Mesenchymal stem cell (in vitro differentiated cells and primary cell): ENCODE data around the gene FTO.
"Not testable (repeated sequence)": the region's sequence is repeated elsewhere in the genome, so short reads cannot be mapped to it uniquely, and the experiment has no call there.

ENCODE experiments used
- DNase-seq: peaks from one replicate; pipeline ENCODE4 v3.0.0-alpha.2; 2013
- H2AFZ ChIP-seq: one replicate; pipeline ENCODE4 v1.6.1; 2013; ENCODE audit warnings: low read depth, mild to moderate bottlenecking, control low read depth, inconsistent platforms, low read length, moderate library complexity
- H2AK5ac ChIP-seq: 2 replicates; pipeline ENCODE4 v1.6.1; 2013; ENCODE audit warnings: low read length, moderate library complexity, mild to moderate bottlenecking, inconsistent platforms; ENCODE audit not compliant: severe bottlenecking
- H2BK120ac ChIP-seq: one replicate; pipeline ENCODE4 v1.6.1; 2013; ENCODE audit warnings: low read depth, mild to moderate bottlenecking, inconsistent platforms, low read length, moderate library complexity
- H2BK12ac ChIP-seq, 2 experiments: one replicate each; pipeline ENCODE4 v1.6.1; 2013; ENCODE audit warnings: inconsistent platforms in 2 of 2, low read length in 2 of 2, mild to moderate bottlenecking in 2 of 2, moderate library complexity in 2 of 2, control low read depth in 1 of 2
- H2BK15ac ChIP-seq: one replicate; pipeline ENCODE4 v1.6.1; 2013; ENCODE audit warnings: mild to moderate bottlenecking, low read depth, inconsistent platforms; ENCODE audit not compliant: poor library complexity, severe bottlenecking
- H2BK5ac ChIP-seq: 2 replicates; pipeline ENCODE4 v1.6.1; 2013; ENCODE audit warnings: low read depth, mild to moderate bottlenecking, low read length, control low read depth, inconsistent platforms; ENCODE audit not compliant: poor library complexity, severe bottlenecking
- H3K14ac ChIP-seq, 2 experiments: one replicate each; pipeline ENCODE4 v1.6.1; 2013; ENCODE audit warnings: inconsistent platforms in 2 of 2, low read length in 2 of 2, control low read depth in 1 of 2, mild to moderate bottlenecking in 1 of 2, moderate library complexity in 1 of 2
- H3K18ac ChIP-seq, 2 experiments: one replicate each; pipeline ENCODE4 v1.6.1; 2013; ENCODE audit warnings: inconsistent platforms in 2 of 2, low read length in 2 of 2, control low read depth in 1 of 2, low read depth in 1 of 2, mild to moderate bottlenecking in 1 of 2
- H3K23ac ChIP-seq, 2 experiments: one replicate each; pipeline ENCODE4 v1.6.1; 2013; ENCODE audit warnings: inconsistent platforms in 2 of 2, low read length in 2 of 2, mild to moderate bottlenecking in 2 of 2, moderate library complexity in 2 of 2, control low read depth in 1 of 2
- H3K27ac ChIP-seq: 2 replicates; pipeline ENCODE4 v1.5.1; 2013; ENCODE audit warnings: mild to moderate bottlenecking, moderate library complexity, low read length, control low read depth, inconsistent platforms; ENCODE audit not compliant: poor library complexity, severe bottlenecking
- H3K27me3 ChIP-seq, 2 experiments: 2 replicates each; pipeline versions ENCODE4 v1.6.1 to v1.7.0; 2013; ENCODE audit warnings: low read length in 2 of 2, mild to moderate bottlenecking in 2 of 2, moderate library complexity in 2 of 2, control low read depth in 1 of 2, inconsistent platforms in 1 of 2; ENCODE audit not compliant: control insufficient read depth in 1 of 2, insufficient read depth in 1 of 2
- H3K36me3 ChIP-seq, 2 experiments: 2 replicates each; pipeline versions ENCODE4 v1.6.1 to v1.7.0; 2013; ENCODE audit warnings: low read length in 2 of 2, control low read depth in 1 of 2, inconsistent platforms in 1 of 2, low read depth in 1 of 2, mild to moderate bottlenecking in 1 of 2; ENCODE audit not compliant: insufficient read depth in 2 of 2, control insufficient read depth in 1 of 2
- H3K4ac ChIP-seq, 2 experiments: one replicate each; pipeline ENCODE4 v1.6.1; 2013; ENCODE audit warnings: inconsistent platforms in 2 of 2, low read length in 2 of 2, mild to moderate bottlenecking in 2 of 2, moderate library complexity in 2 of 2, control low read depth in 1 of 2, low read depth in 1 of 2
- H3K4me1 ChIP-seq: 2 replicates; pipeline ENCODE4 v1.6.1; 2013; ENCODE audit warnings: low read depth, low read length, control low read depth; ENCODE audit not compliant: control insufficient read depth, insufficient read depth
- H3K4me2 ChIP-seq: 2 replicates; pipeline ENCODE4 v1.6.1; 2013; ENCODE audit warnings: low read length, mild to moderate bottlenecking, inconsistent platforms; ENCODE audit not compliant: poor library complexity, severe bottlenecking
- H3K4me3 ChIP-seq, 2 experiments: 2 replicates each; pipeline versions ENCODE4 v1.5.1 to v1.7.0; 2013; ENCODE audit warnings: low read length in 2 of 2, mild to moderate bottlenecking in 2 of 2, control low read depth in 1 of 2, low read depth in 1 of 2; ENCODE audit not compliant: insufficient read depth in 1 of 2
- H3K79me1 ChIP-seq: replicated peaks from 2 replicates; pipeline ENCODE4 v1.6.1; 2013; ENCODE audit warnings: mild to moderate bottlenecking, control low read depth, low read length, inconsistent platforms; ENCODE audit not compliant: poor library complexity, severe bottlenecking
- H3K9ac ChIP-seq: 2 replicates; pipeline ENCODE4 v1.7.0; 2013; ENCODE audit warnings: mild to moderate bottlenecking, low read length, moderate library complexity
- H3K9me3 ChIP-seq: 2 replicates; pipeline ENCODE4 v1.7.0; 2013; ENCODE audit warnings: mild to moderate bottlenecking, low read length; ENCODE audit not compliant: control insufficient read depth
- H4K8ac ChIP-seq: one replicate; pipeline ENCODE4 v1.6.1; 2013; ENCODE audit warnings: inconsistent platforms, mild to moderate bottlenecking, low read length, moderate library complexity
- H4K91ac ChIP-seq: one replicate; pipeline ENCODE4 v1.6.1; 2013; ENCODE audit warnings: mild to moderate bottlenecking, low read length, inconsistent platforms
- WGBS: methylation state at CpG from one replicate; pipeline ENCODE4 v1.1.7; 2013; ENCODE audit warnings: mixed read lengths; 5-methylcytosine and 5-hydroxymethylcytosine counted together

The FTO gene

DNA sequence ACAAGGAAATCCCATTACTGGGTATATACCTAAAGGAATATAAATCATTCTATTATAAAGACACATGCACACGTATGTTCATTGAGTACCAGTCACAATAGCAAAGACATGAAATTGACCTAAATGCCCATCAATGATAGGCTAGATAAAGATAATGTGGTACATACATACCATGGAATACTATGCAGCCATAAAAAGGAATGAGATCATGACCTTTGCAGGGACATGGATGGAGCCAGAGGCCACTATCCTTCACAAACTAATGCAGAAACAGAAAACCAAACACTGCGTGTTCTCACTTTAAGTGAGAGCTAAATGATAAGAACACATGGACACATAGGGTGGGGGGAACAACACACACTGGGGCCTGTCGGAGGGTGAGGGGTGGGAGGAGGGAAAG is 18.6 kb upstream of the FTO start:
- H3K9me3 ChIP-seq, H2BK12ac ChIP-seq, H2AFZ ChIP-seq, H4K91ac ChIP-seq, H2AK5ac ChIP-seq, H3K4me1 ChIP-seq, H3K4ac ChIP-seq, H3K27ac ChIP-seq, H4K8ac ChIP-seq, H3K4me2 ChIP-seq, H3K23ac ChIP-seq, H3K18ac ChIP-seq, H3K9ac ChIP-seq, H2BK120ac ChIP-seq, H3K79me1 ChIP-seq, H3K14ac ChIP-seq, H3K27me3 ChIP-seq, DNase-seq, H2BK5ac ChIP-seq, H3K4me3 ChIP-seq, H2BK15ac ChIP-seq: not testable (repeated sequence)
- WGBS = 100% methylated on average over 2 of the region's 3 CpGs
- H3K36me3 ChIP-seq = peaks cover 3 to 37% of the 10 kb centered on the region in 2 experiments

- Histone ChIP-seq H3K4ac (no peak overlapping the region), H2BK120ac (no peak overlapping the region)
- 100% methylated on average over 2 of the region's 3 CpGs for WGBS
These were observed 17.2 kb upstream of the FTO start for GRCh38 chr16:53686710-53687109.

DNA sequence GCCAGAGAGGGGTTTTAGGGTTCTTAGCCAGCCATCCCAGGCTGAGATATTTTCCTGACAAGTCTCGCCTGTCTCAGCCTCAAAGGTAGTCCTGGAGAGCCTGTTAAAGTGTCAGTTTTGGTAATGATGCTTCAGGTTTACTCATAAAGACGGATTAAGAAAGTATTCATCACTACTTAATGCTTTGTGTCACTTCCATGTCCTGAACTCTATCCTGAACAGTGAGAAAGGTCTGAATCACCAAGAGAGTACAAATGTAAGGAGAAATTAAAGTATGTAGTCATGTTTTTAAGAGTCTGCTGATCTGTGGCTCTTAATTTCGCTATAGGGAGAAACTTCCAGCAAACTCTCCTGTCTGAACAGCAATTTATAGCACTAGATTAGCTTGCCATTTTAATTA is 14.3 kb upstream of the FTO start:
- H2BK12ac ChIP-seq = no peak overlapping the region
- H3K9me3 ChIP-seq = peaks cover 7% of the 10 kb centered on the region

More at GRCh38 chr16:53686710-53687109, 17.2 kb upstream of the FTO start:
- no peak for DNase-seq
- H3K18ac ChIP-seq = no peak overlapping the region
- no peak overlapping the region for H4K91ac ChIP-seq
- no peak overlapping the region for H2BK12ac ChIP-seq
- no peak overlapping the region for H3K27ac ChIP-seq
- no peak overlapping the region for H2BK15ac ChIP-seq
- no peak overlapping the region for H4K8ac ChIP-seq
- H3K9ac ChIP-seq = no peak overlapping the region
- no peaks in the 10 kb centered on the region for H3K4me1 ChIP-seq
- H3K79me1 ChIP-seq = no peaks in the 10 kb centered on the region
- H3K9me3 ChIP-seq = peaks cover 7% of the 10 kb centered on the region
- H3K36me3 ChIP-seq = peaks cover 3 to 48% of the 10 kb centered on the region in 2 experiments
- H3K4me2 ChIP-seq = no peak overlapping the region
- no peak overlapping the region for H2AFZ ChIP-seq
- no peak overlapping the region for H2AK5ac ChIP-seq
- H3K23ac ChIP-seq = no peak overlapping the region
- no peaks in the 10 kb centered on the region for H3K27me3 ChIP-seq
- H3K4me3 ChIP-seq = no peak overlapping the region
- H3K14ac ChIP-seq = no peak overlapping the region
- no peak overlapping the region for H2BK5ac ChIP-seq

DNA sequence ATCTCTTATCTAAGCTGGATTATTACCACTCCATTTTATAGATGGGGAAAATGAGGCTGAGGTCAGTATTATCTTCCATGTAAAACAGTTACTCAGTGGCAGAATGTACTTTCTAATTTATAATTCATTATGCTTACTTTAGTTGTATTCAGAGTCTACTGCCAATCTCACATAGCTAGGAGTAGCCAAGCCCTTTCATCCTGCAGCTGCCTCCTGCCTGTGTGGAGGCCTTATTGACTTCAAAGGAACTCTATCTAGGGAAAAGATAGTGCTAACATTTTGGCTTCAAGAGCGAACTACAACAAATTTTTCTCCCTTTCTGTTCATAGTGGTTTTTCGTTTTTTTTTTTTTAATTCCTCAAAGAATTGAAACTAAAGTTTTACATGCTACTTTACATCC is 13.2 kb upstream of the FTO start:
- Histone ChIP-seq H4K91ac (no peak overlapping the region), H3K27ac (no peak overlapping the region), H3K4ac (no peak overlapping the region), H3K18ac (no peak overlapping the region), H2AK5ac (no peak overlapping the region), H3K4me2 (no peak overlapping the region), H3K4me1 (no peaks in the 10 kb centered on the region), H3K4me3 (no peak overlapping the region), H3K9ac (no peak overlapping the region), H3K27me3 (no peaks in the 10 kb centered on the region), H3K36me3 (peaks cover 0 to 38% of the 10 kb centered on the region in 2 experiments), H2BK120ac (no peak overlapping the region), H2BK15ac (no peak overlapping the region), H4K8ac (no peak overlapping the region), H2AFZ (no peak overlapping the region), H2BK12ac (no peak overlapping the region), H3K9me3 (no peaks in the 10 kb centered on the region), H3K14ac (no peak overlapping the region), H3K79me1 (no peaks in the 10 kb centered on the region), H3K23ac (no peak overlapping the region), H2BK5ac (no peak overlapping the region)
- DNase-seq = no peak
- 100% methylated on average over 1 of the region's 2 CpGs for WGBS

More for the DNA sequence above, 14.3 kb upstream of the FTO start:
- H3K36me3 ChIP-seq = peaks cover 3 to 50% of the 10 kb centered on the region in 2 experiments
- H3K79me1 ChIP-seq = no peaks in the 10 kb centered on the region
- no peak overlapping the region for H3K4me3 ChIP-seq
- no peak overlapping the region for H2AFZ ChIP-seq
- no peak overlapping the region for H2BK120ac ChIP-seq
- H3K23ac ChIP-seq = no peak overlapping the region
- H3K4me2 ChIP-seq = no peak overlapping the region
- H3K4ac ChIP-seq = no peak overlapping the region
- no peak overlapping the region for H3K9ac ChIP-seq
- H3K14ac ChIP-seq = no peak overlapping the region
- no peak overlapping the region for H3K27ac ChIP-seq
- H4K8ac ChIP-seq = no peak overlapping the region
- H2AK5ac ChIP-seq = no peak overlapping the region
- 100% methylated on average over 1 of the region's 3 CpGs for WGBS
- no peaks in the 10 kb centered on the region for H3K27me3 ChIP-seq
- H2BK15ac ChIP-seq = no peak overlapping the region
- no peak overlapping the region for H2BK5ac ChIP-seq
- H3K4me1 ChIP-seq = no peaks in the 10 kb centered on the region
- no peak overlapping the region for H4K91ac ChIP-seq
- no peak overlapping the region for H3K18ac ChIP-seq
- no peak for DNase-seq
